ENCODE data around the gene CDH23. TPM values are rescaled to one million over a fixed set of nuclear protein-coding genes. Genes with fewer than 3 reads are reported as not detected.

The CDH23 gene
- total and polyA plus RNA-seq, 2 of the 8 experiments (the other 6 are each of a cell fraction or from before 2014, with no cell fraction given) = 1.9 to 4.9 TPM

- no peak for TF ChIP-seq CHD7 (IDR thresholded peaks at IDR 0.05; ENCODE audit: insufficient replicate concordance, low read length)
- TF ChIP-seq CREB1 (IDR thresholded peaks at IDR 0.05) = 0 out of 2 replicates have a peak, but pooled peaks have one; percentile 13
- peak; percentile 62; the same call in 1 of the 2 replicates for TF ChIP-seq GABPA (IDR thresholded peaks at IDR 0.05; ENCODE audit: borderline replicate concordance, insufficient read depth, low read length)
- TF ChIP-seq KDM4A (IDR thresholded peaks at IDR 0.05; ENCODE audit: low read depth, low read length, severe bottlenecking) = no peak
- TF ChIP-seq KDM5A (IDR thresholded peaks at IDR 0.05; ENCODE audit: low read length) = no peak
- TF ChIP-seq E2F6 (IDR thresholded peaks at IDR 0.05) = 0 out of 2 replicates have a peak, but pooled peaks have one; percentile 12
- no peak for TF ChIP-seq CHD1 (IDR thresholded peaks at IDR 0.05; ENCODE audit: low read depth, low read length)
- peak; percentile 46 to 74 for TF ChIP-seq RAD21 (IDR thresholded peaks at IDR 0.05 in 1 of 2, conservative IDR thresholded peaks at IDR 0.05 in 1 of 2; ENCODE audit: low read depth in 2 of 2, low read length in 2 of 2)
These were observed 251.0 kb downstream of the CDH23 start (continued) for GRCh38 chr10:71647526-71648253.
